ENCODE data around the gene RO60.

DNA sequence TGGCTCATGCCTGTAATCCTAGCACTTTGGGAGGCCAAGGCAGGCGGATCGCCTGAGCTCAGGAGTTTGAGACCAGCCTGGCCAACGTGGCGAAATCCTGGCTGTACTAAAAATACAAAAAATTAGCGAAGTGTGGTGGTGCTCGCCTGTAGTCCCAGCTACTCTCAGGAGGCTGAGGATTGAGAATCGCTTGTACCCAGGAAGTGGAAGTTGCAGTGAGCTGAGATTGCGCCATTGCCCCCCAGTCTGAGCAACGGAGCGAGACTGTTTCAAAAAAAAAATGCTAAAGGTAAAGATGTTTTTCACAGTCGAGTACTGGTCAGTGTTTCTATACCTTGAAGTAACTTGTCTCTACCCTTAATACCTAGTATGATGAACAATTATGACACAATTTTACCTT, 34.7 kb downstream of the RO60 start:
- TF ChIP-seq, protein P1, sequence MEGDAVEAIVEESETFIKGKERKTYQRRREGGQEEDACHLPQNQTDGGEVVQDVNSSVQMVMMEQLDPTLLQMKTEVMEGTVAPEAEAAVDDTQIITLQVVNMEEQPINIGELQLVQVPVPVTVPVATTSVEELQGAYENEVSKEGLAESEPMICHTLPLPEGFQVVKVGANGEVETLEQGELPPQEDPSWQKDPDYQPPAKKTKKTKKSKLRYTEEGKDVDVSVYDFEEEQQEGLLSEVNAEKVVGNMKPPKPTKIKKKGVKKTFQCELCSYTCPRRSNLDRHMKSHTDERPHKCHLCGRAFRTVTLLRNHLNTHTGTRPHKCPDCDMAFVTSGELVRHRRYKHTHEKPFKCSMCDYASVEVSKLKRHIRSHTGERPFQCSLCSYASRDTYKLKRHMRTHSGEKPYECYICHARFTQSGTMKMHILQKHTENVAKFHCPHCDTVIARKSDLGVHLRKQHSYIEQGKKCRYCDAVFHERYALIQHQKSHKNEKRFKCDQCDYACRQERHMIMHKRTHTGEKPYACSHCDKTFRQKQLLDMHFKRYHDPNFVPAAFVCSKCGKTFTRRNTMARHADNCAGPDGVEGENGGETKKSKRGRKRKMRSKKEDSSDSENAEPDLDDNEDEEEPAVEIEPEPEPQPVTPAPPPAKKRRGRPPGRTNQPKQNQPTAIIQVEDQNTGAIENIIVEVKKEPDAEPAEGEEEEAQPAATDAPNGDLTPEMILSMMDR (IDR thresholded peaks at IDR 0.05; ENCODE audit: low read depth, low read length), result no peak
- no peak for TF ChIP-seq EZH2phosphoT487 (IDR thresholded peaks at IDR 0.05; ENCODE audit: low read depth)

Data from OCI-LY3 (cell line).